ENCODE data around the gene JAK2. TPM values are rescaled to one million over a fixed set of nuclear protein-coding genes. Genes with fewer than 3 reads are reported as not detected.

The JAK2 gene
- total RNA-seq (ENCODE audit: low replicate concordance), result 7.1 and 15.3 TPM in 2 replicates

DNA sequence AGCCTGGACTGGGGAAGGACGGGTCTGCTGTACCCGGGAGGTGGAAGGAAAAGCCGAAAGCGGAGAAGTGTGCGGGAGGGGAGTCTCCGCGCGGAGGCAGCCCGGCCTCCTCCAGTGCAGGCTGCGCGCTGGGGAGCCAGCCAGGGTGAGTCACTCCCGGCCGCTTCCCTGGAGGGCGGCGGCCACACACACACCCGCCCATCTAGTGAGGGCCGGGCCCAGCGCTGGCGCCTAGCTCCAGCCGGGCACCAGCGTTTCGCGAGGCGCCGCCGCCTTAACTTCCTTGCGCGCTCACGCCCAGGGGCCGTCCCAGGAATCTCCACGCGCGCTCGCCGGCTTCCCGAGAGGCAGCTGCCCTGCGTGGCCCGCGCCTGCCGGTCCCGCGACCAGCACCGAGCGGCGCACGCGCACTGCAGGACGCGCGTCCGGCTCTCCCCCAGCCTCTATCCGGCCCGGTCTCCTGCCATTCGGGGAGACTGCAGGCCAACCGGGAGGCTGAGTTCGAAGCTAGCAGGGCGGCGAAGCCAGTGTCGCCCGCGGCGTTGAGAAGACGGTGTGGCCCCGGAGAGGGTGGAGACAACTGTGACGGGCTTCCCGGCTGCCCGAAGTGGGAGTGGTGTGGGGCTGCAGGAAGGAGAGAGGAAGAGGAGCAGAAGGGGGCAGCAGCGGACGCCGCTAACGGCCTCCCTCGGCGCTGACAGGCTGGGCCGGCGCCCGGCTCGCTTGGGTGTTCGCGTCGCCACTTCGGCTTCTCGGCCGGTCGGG, at the start of gene JAK2:
Gene JAK2 (plus strand): TSS at position 652 of the 765 bp plus-strand sequence. CDS start 36,716 bp downstream, outside the sequence.

Other genes with a start within 250 kb of the JAK2 start
- 55.0 and 71.0 TPM in 2 replicates for gene AK3, start 244.1 kb upstream of the JAK2 start, total RNA-seq (ENCODE audit: low replicate concordance)
- 7.1 and 16.7 TPM in 2 replicates for gene RCL1, start 192.3 kb upstream of the JAK2 start, total RNA-seq (ENCODE audit: low replicate concordance)
- gene INSL6, start 200.4 kb downstream of the JAK2 start, total RNA-seq (ENCODE audit: low replicate concordance), result not detected in 2 replicates
- not detected in 2 replicates for gene INSL4, start 246.1 kb downstream of the JAK2 start, total RNA-seq (ENCODE audit: low replicate concordance)

Data from smooth muscle cell of the coronary artery (primary cell).